Parathyroid adenoma (tissue), 2 donors: ENCODE results near the gene PLXNB2.

Experiments
- H2AFZ ChIP-seq: fragments of 300-600 bp; sonication (generic); one replicate; pipeline ENCODE4 v1.7.0; 2017; ENCODE audit warnings: antibody characterized with exemption, mild to moderate bottlenecking
- H3K27ac ChIP-seq: fragments of 300-600 bp; sonication (generic); one replicate; pipeline ENCODE4 v1.7.0; 2017
- H3K27me3 ChIP-seq: fragments of 300-600 bp; sonication (generic); one replicate; pipeline ENCODE4 v1.7.0; 2017; ENCODE audit warnings: low read length; ENCODE audit not compliant: control insufficient read depth, insufficient read depth
- H3K36me3 ChIP-seq: fragments of 300-600 bp; sonication (generic); one replicate; pipeline ENCODE4 v1.7.0; 2017; ENCODE audit warnings: low read length; ENCODE audit not compliant: control insufficient read depth, insufficient read depth
- H3K4me1 ChIP-seq: fragments of 300-600 bp; sonication (generic); one replicate; pipeline ENCODE4 v1.7.0; 2017; ENCODE audit warnings: control low read depth
- H3K4me2 ChIP-seq: fragments of 300-600 bp; sonication (generic); one replicate; pipeline ENCODE4 v1.7.0; 2017; ENCODE audit warnings: low read length
- H3K4me3 ChIP-seq: fragments of 300-600 bp; sonication (generic); one replicate; pipeline ENCODE4 v1.7.0; 2017; ENCODE audit warnings: low read depth, low read length
- H3K79me2 ChIP-seq: fragments of 300-600 bp; sonication (generic); one replicate; pipeline ENCODE4 v1.7.0; 2017; ENCODE audit warnings: control low read depth
- H3K9ac ChIP-seq: fragments of 300-600 bp; sonication (generic); one replicate; pipeline ENCODE4 v1.7.0; 2017; ENCODE audit warnings: mild to moderate bottlenecking
- H3K9me3 ChIP-seq: fragments of 300-600 bp; sonication (generic); one replicate; pipeline ENCODE4 v1.7.0; 2017; ENCODE audit warnings: low read length; ENCODE audit not compliant: control insufficient read depth
- TF ChIP-seq, protein P1 (sequence below): fragments of 300-600 bp; sonication (generic); IDR thresholded peaks from one replicate; pipeline ENCODE4 v1.7.0; 2017; ENCODE audit warnings: antibody characterized with exemption, mild to moderate bottlenecking
- donor health status: primary hyperparathyroidism.

PLXNB2 gene

DNA sequence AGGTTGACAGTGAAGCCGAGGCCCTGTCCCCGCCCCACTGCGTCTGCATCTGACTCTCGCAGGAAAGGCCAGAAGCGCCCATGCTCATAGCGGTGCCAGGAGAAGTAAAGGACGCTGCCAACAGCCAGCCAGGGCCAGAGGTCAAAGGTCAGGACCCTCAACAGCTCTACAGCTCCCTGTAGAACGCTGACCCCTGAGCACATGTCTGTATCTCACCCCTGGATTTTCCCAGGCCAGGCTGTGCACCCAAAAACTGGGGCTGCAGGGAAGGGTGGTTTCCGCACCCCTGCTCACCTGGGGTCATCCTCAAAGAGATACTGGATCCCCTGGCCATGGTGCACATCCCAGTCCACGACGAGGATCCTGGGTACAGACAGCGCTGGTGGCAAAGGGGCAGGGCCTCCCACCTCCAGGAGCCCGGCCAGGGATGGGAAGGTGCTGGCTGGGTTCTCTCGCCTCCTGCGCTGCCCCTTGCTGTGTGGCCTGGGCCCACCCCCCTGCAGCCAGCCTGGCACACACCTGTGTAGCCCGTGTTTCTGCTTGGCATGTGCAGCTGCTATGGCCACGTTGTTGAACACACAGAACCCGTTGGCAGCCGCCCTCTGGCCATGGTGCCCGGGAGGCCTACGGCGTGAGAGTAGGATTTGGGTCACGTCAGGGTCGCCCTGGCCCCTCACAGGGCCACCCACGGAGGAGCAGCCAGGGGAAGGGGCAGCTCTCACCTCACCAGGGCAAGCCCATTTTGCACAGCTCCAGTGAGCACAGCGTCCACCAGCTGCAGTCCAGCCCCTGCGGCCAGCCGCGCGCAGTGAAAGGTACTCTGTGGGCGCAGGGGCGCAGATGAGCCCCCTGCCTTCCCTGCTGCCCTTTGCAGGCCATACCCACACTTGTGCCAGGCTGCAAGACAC is 57.9 kb downstream of the PLXNB2 start:
- H3K36me3 ChIP-seq = no peaks in the 10 kb centered on the region
- TF ChIP-seq, protein P1, sequence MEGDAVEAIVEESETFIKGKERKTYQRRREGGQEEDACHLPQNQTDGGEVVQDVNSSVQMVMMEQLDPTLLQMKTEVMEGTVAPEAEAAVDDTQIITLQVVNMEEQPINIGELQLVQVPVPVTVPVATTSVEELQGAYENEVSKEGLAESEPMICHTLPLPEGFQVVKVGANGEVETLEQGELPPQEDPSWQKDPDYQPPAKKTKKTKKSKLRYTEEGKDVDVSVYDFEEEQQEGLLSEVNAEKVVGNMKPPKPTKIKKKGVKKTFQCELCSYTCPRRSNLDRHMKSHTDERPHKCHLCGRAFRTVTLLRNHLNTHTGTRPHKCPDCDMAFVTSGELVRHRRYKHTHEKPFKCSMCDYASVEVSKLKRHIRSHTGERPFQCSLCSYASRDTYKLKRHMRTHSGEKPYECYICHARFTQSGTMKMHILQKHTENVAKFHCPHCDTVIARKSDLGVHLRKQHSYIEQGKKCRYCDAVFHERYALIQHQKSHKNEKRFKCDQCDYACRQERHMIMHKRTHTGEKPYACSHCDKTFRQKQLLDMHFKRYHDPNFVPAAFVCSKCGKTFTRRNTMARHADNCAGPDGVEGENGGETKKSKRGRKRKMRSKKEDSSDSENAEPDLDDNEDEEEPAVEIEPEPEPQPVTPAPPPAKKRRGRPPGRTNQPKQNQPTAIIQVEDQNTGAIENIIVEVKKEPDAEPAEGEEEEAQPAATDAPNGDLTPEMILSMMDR = no peak
- H3K4me2 ChIP-seq = no peak overlapping the region
- no peaks in the 10 kb centered on the region for H3K9me3 ChIP-seq
- H2AFZ ChIP-seq = no peak overlapping the region
- H3K79me2 ChIP-seq = no peaks in the 10 kb centered on the region
- no peak overlapping the region for H3K4me3 ChIP-seq
- no peak overlapping the region for H3K9ac ChIP-seq
- no peaks in the 10 kb centered on the region for H3K27me3 ChIP-seq
- H3K27ac ChIP-seq = no peak overlapping the region
- peaks cover 4% of the 10 kb centered on the region for H3K4me1 ChIP-seq

DNA sequence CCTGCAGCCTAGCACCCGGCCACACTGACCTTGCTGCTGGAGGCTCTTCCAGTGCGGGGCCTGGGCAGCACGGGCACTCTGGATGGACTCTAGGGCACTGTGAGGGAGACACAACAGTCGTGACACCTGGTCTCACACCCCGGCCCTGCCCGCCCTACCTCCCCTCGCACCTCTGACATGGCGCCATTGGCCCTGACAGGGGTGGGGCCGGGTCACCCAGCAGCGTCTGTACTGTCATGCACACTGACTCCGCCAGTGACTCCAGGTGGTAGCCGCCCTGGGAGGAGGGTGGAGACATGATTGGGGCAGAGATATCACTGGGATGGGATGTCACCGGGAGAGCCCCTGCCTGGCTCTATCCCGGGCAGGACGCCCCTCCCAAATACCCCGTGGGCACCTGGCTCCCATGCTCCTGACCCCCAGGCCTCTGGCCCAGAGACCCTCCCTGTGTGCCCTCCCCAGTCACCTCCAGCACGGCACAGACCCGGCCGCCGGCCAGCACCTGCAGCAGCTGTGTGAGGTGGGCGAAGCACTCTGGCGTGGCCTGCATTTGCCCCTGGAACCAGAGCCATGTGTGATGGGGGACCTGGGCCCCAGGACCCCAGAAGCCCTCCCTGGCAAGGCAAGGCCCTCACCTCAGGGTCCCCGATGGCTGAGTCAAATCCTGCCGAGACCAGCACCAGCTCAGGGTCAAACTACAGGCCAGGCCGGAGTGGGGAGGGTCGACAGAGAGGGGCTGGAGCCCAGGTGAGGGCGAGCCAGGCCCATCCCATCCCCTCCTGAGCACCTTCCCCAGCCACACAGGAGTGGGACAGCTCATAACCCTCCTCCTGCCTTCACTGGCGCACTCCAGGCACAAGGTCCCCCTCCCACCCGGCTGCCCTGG is 59.0 kb downstream of the PLXNB2 start:
- peaks cover 6% of the 10 kb centered on the region for H3K4me1 ChIP-seq
- no peaks in the 10 kb centered on the region for H3K36me3 ChIP-seq
- H3K79me2 ChIP-seq = peaks cover 6% of the 10 kb centered on the region
- no peaks in the 10 kb centered on the region for H3K27me3 ChIP-seq
- no peak overlapping the region for H3K4me3 ChIP-seq
- no peaks in the 10 kb centered on the region for H3K9me3 ChIP-seq
- no peak overlapping the region for H3K4me2 ChIP-seq
- H2AFZ ChIP-seq = no peak overlapping the region
- TF ChIP-seq, protein P1 = no peak
- H3K9ac ChIP-seq = no peak overlapping the region
- H3K27ac ChIP-seq = no peak overlapping the region

DNA sequence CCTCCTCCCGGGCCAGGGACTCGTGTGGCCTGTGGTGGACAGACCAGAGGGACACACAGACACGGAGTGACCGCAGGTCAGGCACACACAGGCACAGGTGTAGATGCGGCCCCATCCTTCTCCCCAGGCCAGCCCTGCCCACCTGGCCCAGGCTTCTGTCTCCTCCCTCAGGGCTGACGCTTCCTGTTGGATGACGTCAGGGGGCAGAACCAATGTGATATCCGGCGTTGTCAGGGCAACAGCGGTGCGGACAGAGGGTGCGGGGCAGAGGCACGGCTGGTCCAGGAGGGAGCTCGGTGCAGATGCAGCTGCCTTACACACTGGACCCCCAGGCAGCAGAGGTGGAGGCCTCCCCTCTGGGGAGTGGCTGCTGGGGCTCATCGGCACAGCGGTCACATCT is 59.7 kb downstream of the PLXNB2 start:
- no peaks in the 10 kb centered on the region for H3K36me3 ChIP-seq
- H3K9ac ChIP-seq = no peak overlapping the region
- peaks cover 10% of the 10 kb centered on the region for H3K79me2 ChIP-seq
- TF ChIP-seq, protein P1 = no peak
- H3K4me1 ChIP-seq = peaks cover 6% of the 10 kb centered on the region
- no peak overlapping the region for H3K27ac ChIP-seq
- no peak overlapping the region for H3K4me2 ChIP-seq
- no peak overlapping the region for H3K4me3 ChIP-seq
- no peaks in the 10 kb centered on the region for H3K9me3 ChIP-seq
- H3K27me3 ChIP-seq = no peaks in the 10 kb centered on the region
- no peak overlapping the region for H2AFZ ChIP-seq

DNA sequence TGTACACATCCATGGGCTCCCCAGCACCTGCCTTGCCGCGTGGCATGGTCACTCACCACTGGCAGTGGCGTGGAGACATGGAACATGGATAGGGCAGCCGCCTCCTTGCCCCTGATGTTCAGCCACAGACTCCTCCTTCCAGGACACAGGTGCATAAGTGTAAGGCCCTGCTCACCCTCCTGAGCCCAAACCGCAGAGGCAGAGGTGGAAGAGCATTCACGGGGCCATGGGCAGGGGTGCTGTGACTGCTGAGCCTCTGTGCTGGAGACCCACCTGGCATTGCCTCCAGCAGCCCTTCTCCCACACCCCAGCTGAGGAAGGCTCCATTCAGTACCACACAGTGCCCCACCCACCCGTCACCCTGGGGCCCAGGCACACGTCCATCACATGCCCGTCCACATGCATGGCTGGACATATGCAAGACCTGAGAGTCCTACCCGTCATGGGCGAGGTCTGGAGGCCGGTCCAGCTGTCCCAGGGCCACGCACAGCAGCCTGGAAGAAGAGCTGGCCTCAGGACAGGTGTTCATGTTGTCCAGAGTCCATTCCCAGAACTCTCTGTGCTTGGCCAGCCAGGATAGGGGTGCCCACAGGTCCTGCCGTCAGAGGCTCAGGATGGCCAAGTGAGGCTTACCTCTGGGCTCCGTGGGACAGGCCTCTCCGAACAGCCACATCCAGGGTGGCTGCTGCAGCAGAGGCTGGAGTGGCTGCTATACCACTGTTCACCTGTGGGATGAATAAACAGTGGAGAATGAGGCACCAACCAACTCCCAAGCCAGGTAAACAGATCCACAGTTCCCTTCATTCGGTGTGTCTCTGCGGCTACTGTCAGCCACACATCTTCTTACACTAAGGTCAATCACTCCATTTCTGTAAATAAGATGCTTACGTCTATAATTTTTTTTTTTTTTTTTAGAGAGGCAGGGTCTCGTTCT is 60.9 kb downstream of the PLXNB2 start:
- Histone ChIP-seq H3K4me2 (no peak overlapping the region), H3K9me3 (no peaks in the 10 kb centered on the region), H3K27ac (no peak overlapping the region), H3K36me3 (no peaks in the 10 kb centered on the region), H2AFZ (no peak overlapping the region), H3K4me1 (peaks cover 4% of the 10 kb centered on the region), H3K79me2 (peaks cover 13% of the 10 kb centered on the region), H3K4me3 (no peak overlapping the region), H3K9ac (no peak overlapping the region), H3K27me3 (no peaks in the 10 kb centered on the region)
- TF ChIP-seq, protein P1 = no peak
